Smooth muscle cell (in vitro differentiated cells): ENCODE measurements around the gene ARHGAP18. TPM values are rescaled to one million over a fixed set of nuclear protein-coding genes. Genes with fewer than 3 reads are reported as not detected.
A peak's percentile ranks its signal among the peaks of the same experiment; 100 is the strongest.

ENCODE experiments used
- DNase-seq: peaks from one replicate; lab custom pipeline; 2025; ENCODE audit not compliant: unreplicated experiment; lab: John Stamatoyannopoulos, UW
- H2AFZ ChIP-seq: fragments of 200-600 bp; sonication (generic); 2 replicates; pipeline ENCODE4 v1.6.0; 2016; ENCODE audit warnings: antibody characterized with exemption, low read depth, mild to moderate bottlenecking
- H3F3A ChIP-seq: fragments of 200-600 bp; sonication (generic); 2 replicates; pipeline ENCODE4 v1.6.0; 2017; ENCODE audit warnings: antibody characterized with exemption, low read depth
- H3K27ac ChIP-seq: fragments of 200-600 bp; sonication (generic); 2 replicates; pipeline ENCODE4 v1.5.1; 2016; ENCODE audit warnings: low read depth, mild to moderate bottlenecking
- H3K27me3 ChIP-seq: fragments of 200-600 bp; sonication (generic); 2 replicates; pipeline ENCODE4 v1.6.1; 2016; ENCODE audit warnings: low read depth, mild to moderate bottlenecking
- H3K36me3 ChIP-seq: fragments of 200-600 bp; sonication (generic); 2 replicates; pipeline ENCODE4 v1.5.1; 2016; ENCODE audit warnings: low read depth
- H3K4me1 ChIP-seq: fragments of 200-600 bp; sonication (generic); 2 replicates; pipeline ENCODE4 v1.5.1; 2016; ENCODE audit warnings: low read depth
- H3K4me2 ChIP-seq: fragments of 200-600 bp; sonication (generic); 2 replicates; pipeline ENCODE4 v1.6.0; 2016; ENCODE audit warnings: mild to moderate bottlenecking
- H3K4me3 ChIP-seq: fragments of 200-600 bp; sonication (generic); 2 replicates; pipeline ENCODE4 v1.5.1; 2016; ENCODE audit warnings: mild to moderate bottlenecking
- H3K79me2 ChIP-seq: fragments of 200-600 bp; sonication (generic); 2 replicates; pipeline ENCODE4 v1.6.0; 2016; ENCODE audit warnings: low read depth, mild to moderate bottlenecking
- H3K9ac ChIP-seq: fragments of 200-600 bp; sonication (generic); 2 replicates; pipeline ENCODE4 v1.6.0; 2016; ENCODE audit warnings: low read depth
- H3K9me3 ChIP-seq: fragments of 200-600 bp; sonication (generic); replicated peaks from 2 replicates; pipeline ENCODE4 v1.5.1; 2016; ENCODE audit warnings: low read depth
- H4K20me1 ChIP-seq: fragments of 200-600 bp; sonication (generic); 2 replicates; pipeline ENCODE4 v1.6.0; 2016; ENCODE audit warnings: low read depth
- CTCF ChIP-seq: fragments of 200-600 bp; sonication (generic); IDR thresholded peaks from 2 replicates; pipeline ENCODE4 v1.5.1; 2017; ENCODE audit warnings: borderline replicate concordance, mild to moderate bottlenecking, antibody characterized with exemption; ENCODE audit not compliant: insufficient read depth, poor library complexity, severe bottlenecking
- WGBS: methylation state at CpG from one replicate; pipeline ENCODE4 v1.1.7; 2016; ENCODE audit warnings: low lambda C conversion rate; 5-methylcytosine and 5-hydroxymethylcytosine counted together
- polyA plus RNA-seq: library from polyadenylated mRNA; unstranded; fragments of >200 nt; fragmentation: Nextera tagmentation; extraction: Ambion mirVana; gene quantifications from 2 replicates; pipeline ENCODE4 v1.2.1, GENCODE V29; 2016
- total RNA-seq: library from RNA; depleted of rRNA; stranded (reverse); fragments of >200 nt; gene quantifications from 2 replicates; pipeline ENCODE4 v1.2.3, GENCODE V29; 2014

ARHGAP18 gene
- total and polyA plus RNA-seq, 2 experiments from 2014 or later: 3.2 to 9.6 TPM

DNA sequence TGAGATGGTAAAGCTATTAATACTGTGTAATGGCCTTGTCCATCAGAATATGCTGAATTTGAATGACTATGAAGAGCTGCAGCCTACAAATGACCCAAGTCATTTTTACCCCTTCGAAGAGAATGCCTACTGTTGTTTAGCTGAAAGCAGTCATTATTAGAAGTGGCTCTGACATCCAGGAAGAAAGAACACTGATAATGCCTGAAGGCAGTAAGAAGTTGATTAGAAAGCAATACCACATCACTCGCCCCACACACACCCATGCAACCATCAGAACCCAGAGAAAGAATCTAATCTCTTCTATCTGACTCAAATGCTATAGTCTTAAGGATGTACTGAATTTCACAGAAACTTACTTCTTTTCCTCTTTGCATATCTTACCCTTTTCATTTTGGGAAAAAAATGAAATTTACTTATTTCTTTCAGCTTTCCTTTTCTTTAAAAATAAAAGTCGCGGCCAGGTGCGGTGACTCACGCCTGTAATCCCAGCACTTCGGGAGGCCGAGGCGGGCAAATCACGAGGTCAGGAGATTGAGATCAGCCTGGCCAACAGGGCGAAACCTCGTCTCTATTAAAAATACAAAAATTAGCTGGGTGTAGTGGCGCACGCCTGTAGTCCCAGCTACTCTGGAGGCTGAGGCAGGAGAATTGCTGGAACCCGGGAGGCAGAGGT, 61.0 kb downstream of the ARHGAP18 start:
- no peaks in the 10 kb centered on the region for H4K20me1 ChIP-seq
- WGBS: 72% methylated on average over 15 of the region's 15 CpGs

DNA sequence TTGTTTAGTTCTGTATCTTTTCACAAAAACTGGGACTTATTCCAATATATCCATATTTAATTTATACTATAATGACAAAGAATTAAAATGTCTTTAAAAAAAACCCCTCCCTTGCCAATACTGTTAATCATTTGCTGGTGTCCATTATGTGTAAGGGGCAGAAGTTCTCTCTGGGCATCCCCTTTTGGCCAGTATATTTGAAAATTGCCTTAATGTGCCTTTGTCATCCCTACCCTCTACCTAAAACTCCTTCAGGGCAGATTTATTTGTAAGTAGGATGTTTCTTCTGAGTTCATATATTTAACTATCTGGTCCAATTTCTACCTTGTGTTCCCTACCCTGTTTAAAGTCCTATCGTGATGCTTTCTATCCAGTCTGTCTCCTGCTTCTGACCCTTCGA, 62.9 kb downstream of the ARHGAP18 start:
- H3K4me3 ChIP-seq: no peak overlapping the region
- DNase-seq: no peak
- peaks cover 7% of the 10 kb centered on the region for H3K4me1 ChIP-seq

More for the DNA sequence above, 61.0 kb downstream of the ARHGAP18 start:
- no peak overlapping the region for H3K4me3 ChIP-seq
- H3K36me3 ChIP-seq: no peaks in the 10 kb centered on the region
- H3K9ac ChIP-seq: no peak overlapping the region
- no peak overlapping the region for H3K4me2 ChIP-seq
- H3K4me1 ChIP-seq: peaks cover 7% of the 10 kb centered on the region
- no peak for DNase-seq
- no peaks in the 10 kb centered on the region for H3F3A ChIP-seq
- no peak overlapping the region for H3K27ac ChIP-seq
- no peaks in the 10 kb centered on the region for H3K9me3 ChIP-seq
- H3K27me3 ChIP-seq: no peaks in the 10 kb centered on the region
- no peak for TF ChIP-seq CTCF
- H2AFZ ChIP-seq: no peak overlapping the region
- no peaks in the 10 kb centered on the region for H3K79me2 ChIP-seq

DNA sequence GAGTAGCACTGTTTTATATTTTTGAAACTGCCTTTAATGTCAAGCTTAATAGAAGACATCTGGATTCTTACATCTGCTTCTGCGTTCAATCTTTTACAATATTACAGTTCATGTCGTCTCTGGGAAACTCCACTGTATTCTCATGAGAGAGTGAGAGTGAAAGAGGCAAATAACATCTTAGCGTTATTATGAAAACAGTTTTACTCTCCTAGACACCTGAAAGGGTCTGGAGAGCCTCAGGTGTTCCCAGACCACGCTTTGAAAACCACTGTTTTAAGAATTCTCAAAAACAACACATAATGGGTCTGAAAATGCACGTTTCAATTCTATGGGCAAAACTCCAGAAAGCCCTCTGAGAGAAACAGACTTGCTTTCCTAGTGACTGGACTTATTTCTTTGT, 63.3 kb downstream of the ARHGAP18 start:
- Histone ChIP-seq H3K27me3 (no peaks in the 10 kb centered on the region), H3K9ac (no peak overlapping the region), H2AFZ (peak overlapping the region; percentile 70), H3K4me1 (peaks cover 7% of the 10 kb centered on the region), H3K36me3 (no peaks in the 10 kb centered on the region), H3K9me3 (no peaks in the 10 kb centered on the region), H3K79me2 (no peaks in the 10 kb centered on the region), H3K27ac (peak overlapping the region; percentile 44), H3K4me3 (no peak overlapping the region), H3F3A (peaks cover 5% of the 10 kb centered on the region), H3K4me2 (peak overlapping the region; percentile 36), H4K20me1 (no peaks in the 10 kb centered on the region)
- WGBS: 64% methylated on average over 5 of the region's 5 CpGs
- no peak for DNase-seq
- TF ChIP-seq CTCF: no peak

More for the DNA sequence above, 62.9 kb downstream of the ARHGAP18 start:
- TF ChIP-seq CTCF: no peak
- H4K20me1 ChIP-seq: no peaks in the 10 kb centered on the region
- no peaks in the 10 kb centered on the region for H3K36me3 ChIP-seq
- no peaks in the 10 kb centered on the region for H3K9me3 ChIP-seq
- 84% methylated on average over 2 of the region's 2 CpGs for WGBS
- no peak overlapping the region for H3K9ac ChIP-seq
- no peak overlapping the region for H3K4me2 ChIP-seq
- no peak overlapping the region for H3K27ac ChIP-seq
- no peaks in the 10 kb centered on the region for H3K27me3 ChIP-seq
- no peak overlapping the region for H2AFZ ChIP-seq
- peaks cover 2% of the 10 kb centered on the region for H3F3A ChIP-seq
- no peaks in the 10 kb centered on the region for H3K79me2 ChIP-seq
